GM12865 (cell line): ENCODE measurements around the gene SLC9A4.

Experiments used
- DNase-seq: peaks from one replicate; pipeline ENCODE4 v3.0.0; 2010; ENCODE audit warnings: low read depth
- H3K4me3 ChIP-seq: 2 replicates; pipeline ENCODE4 v1.5.1; 2011; ENCODE audit warnings: mild to moderate bottlenecking, low read depth, low read length, control low read depth
- TF ChIP-seq, protein P1 (sequence below): IDR thresholded peaks from 2 replicates; pipeline ENCODE4 v1.5.1; 2011; ENCODE audit warnings: low read length, control low read depth, low read depth, inconsistent platforms; ENCODE audit not compliant: insufficient read depth; ENCODE audit errors: missing control alignments

Gene SLC9A4

DNA sequence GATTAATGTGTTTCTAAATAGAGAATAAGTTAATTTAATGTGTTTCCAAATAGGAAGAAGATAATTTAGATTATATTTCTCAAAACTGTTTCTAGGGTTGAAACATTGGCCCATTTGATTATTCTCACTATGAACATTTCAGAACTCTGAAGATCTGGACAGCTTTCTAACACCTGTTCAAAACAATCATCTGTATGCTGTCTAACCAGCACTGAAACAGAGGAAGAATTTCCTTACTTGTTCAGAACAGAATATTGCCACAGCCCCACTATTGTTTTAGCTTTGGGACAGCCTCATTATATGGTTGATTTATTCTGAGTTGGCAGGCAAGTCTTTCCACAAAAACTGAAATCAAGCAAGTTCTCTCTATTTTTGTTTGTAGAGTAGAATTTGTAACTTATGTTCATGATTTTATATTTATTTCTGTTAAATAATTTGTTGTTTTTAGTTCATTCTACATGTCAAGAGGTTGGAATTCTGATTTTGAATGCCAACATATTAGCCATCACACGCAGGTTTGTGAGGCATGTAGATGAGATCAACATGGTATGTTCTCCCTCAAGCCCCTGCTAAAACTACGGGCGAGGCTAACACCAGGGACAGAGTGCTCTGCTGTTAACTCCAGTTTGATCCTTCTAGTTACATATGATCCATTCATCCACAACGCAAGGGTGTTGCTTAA is 38.9 kb upstream of the SLC9A4 start:
- no peak overlapping the region for H3K4me3 ChIP-seq
- TF ChIP-seq, protein P1, sequence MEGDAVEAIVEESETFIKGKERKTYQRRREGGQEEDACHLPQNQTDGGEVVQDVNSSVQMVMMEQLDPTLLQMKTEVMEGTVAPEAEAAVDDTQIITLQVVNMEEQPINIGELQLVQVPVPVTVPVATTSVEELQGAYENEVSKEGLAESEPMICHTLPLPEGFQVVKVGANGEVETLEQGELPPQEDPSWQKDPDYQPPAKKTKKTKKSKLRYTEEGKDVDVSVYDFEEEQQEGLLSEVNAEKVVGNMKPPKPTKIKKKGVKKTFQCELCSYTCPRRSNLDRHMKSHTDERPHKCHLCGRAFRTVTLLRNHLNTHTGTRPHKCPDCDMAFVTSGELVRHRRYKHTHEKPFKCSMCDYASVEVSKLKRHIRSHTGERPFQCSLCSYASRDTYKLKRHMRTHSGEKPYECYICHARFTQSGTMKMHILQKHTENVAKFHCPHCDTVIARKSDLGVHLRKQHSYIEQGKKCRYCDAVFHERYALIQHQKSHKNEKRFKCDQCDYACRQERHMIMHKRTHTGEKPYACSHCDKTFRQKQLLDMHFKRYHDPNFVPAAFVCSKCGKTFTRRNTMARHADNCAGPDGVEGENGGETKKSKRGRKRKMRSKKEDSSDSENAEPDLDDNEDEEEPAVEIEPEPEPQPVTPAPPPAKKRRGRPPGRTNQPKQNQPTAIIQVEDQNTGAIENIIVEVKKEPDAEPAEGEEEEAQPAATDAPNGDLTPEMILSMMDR = no peak
- no peak for DNase-seq

- TF ChIP-seq, protein P1 = no peak
- DNase-seq = peak; percentile 76
- no peak overlapping the region for H3K4me3 ChIP-seq
Observed at GRCh38 chr2:102434655-102435381, 38.2 kb upstream of the SLC9A4 start.

GRCh38 chr2:102435741-102436140 is 37.3 kb upstream of the SLC9A4 start:
- H3K4me3 ChIP-seq = no peak overlapping the region
- peak; percentile 46 for DNase-seq
- TF ChIP-seq, protein P1 = no peak

GRCh38 chr2:102436323-102436722 is 36.7 kb upstream of the SLC9A4 start:
- TF ChIP-seq, protein P1 = no peak
- peak; percentile 74 for DNase-seq

GRCh38 chr2:102437122-102437521 is 35.9 kb upstream of the SLC9A4 start:
- TF ChIP-seq, protein P1 = no peak
- no peak for DNase-seq

More at GRCh38 chr2:102436323-102436722, 36.7 kb upstream of the SLC9A4 start:
- no peak overlapping the region for H3K4me3 ChIP-seq

GRCh38 chr2:102438111-102438510 is 34.9 kb upstream of the SLC9A4 start:
- DNase-seq = no peak
- TF ChIP-seq, protein P1 = no peak

More at GRCh38 chr2:102437122-102437521, 35.9 kb upstream of the SLC9A4 start:
- H3K4me3 ChIP-seq = no peak overlapping the region

More at GRCh38 chr2:102438111-102438510, 34.9 kb upstream of the SLC9A4 start:
- no peak overlapping the region for H3K4me3 ChIP-seq
